Panc1 (cell line): ENCODE measurements around the gene TRNP1.

Experiments
- POLR2AphosphoS5 ChIP-seq: IDR thresholded peaks from 2 replicates; pipeline ENCODE4 v1.6.1; 2012; ENCODE audit warnings: mild to moderate bottlenecking, low read depth, low read length, moderate library complexity
- SIN3A ChIP-seq: IDR thresholded peaks from 2 replicates; pipeline ENCODE4 v1.6.1; 2012; ENCODE audit warnings: low read depth, mild to moderate bottlenecking, low read length, moderate library complexity, borderline replicate concordance; ENCODE audit not compliant: insufficient read depth
- TCF7L2 ChIP-seq: IDR thresholded peaks from 2 replicates; pipeline ENCODE4 v1.6.1; 2011; ENCODE audit warnings: mild to moderate bottlenecking, low read depth, low read length, inconsistent platforms
- TF ChIP-seq, protein P1 (sequence below): fragments of 450-650 bp; IDR thresholded peaks from 2 replicates; pipeline ENCODE4 v1.5.1; 2017; ENCODE audit warnings: mild to moderate bottlenecking
- TF ChIP-seq, protein P2 (sequence below), 2 experiments: IDR thresholded peaks; 2 replicates each; pipeline ENCODE4 v1.6.1; 2011 to 2012; ENCODE audit warnings: low read depth in 2 of 2, control low read depth in 1 of 2, low read length in 1 of 2, mild to moderate bottlenecking in 1 of 2, moderate library complexity in 1 of 2; ENCODE audit not compliant: insufficient read depth in 1 of 2

DNA sequence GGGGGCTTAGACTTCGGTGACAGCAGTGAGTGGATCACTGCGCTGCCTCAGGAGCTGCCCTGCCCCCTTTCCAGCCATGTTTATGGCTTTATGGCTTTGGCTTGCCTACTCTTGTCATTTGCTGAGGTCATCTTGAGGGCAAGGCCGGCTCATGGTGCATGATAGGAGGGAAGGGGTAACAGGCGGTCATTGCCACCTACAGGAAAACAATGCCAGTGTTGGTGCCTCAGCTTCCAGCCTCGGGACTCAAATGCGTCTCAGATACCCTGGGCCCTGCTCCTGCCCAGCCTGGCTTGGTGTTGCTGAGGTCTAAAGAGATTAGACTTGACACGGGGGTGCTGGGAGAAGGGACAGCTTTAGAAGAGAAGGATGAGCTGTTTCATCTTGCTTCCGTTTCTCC lies 47.8 kb upstream of the TRNP1 start:
- TF ChIP-seq, protein P1, sequence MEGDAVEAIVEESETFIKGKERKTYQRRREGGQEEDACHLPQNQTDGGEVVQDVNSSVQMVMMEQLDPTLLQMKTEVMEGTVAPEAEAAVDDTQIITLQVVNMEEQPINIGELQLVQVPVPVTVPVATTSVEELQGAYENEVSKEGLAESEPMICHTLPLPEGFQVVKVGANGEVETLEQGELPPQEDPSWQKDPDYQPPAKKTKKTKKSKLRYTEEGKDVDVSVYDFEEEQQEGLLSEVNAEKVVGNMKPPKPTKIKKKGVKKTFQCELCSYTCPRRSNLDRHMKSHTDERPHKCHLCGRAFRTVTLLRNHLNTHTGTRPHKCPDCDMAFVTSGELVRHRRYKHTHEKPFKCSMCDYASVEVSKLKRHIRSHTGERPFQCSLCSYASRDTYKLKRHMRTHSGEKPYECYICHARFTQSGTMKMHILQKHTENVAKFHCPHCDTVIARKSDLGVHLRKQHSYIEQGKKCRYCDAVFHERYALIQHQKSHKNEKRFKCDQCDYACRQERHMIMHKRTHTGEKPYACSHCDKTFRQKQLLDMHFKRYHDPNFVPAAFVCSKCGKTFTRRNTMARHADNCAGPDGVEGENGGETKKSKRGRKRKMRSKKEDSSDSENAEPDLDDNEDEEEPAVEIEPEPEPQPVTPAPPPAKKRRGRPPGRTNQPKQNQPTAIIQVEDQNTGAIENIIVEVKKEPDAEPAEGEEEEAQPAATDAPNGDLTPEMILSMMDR, result no peak
- TF ChIP-seq POLR2AphosphoS5 (no peak), SIN3A (no peak), TCF7L2 (no peak)
- TF ChIP-seq, protein P2, sequence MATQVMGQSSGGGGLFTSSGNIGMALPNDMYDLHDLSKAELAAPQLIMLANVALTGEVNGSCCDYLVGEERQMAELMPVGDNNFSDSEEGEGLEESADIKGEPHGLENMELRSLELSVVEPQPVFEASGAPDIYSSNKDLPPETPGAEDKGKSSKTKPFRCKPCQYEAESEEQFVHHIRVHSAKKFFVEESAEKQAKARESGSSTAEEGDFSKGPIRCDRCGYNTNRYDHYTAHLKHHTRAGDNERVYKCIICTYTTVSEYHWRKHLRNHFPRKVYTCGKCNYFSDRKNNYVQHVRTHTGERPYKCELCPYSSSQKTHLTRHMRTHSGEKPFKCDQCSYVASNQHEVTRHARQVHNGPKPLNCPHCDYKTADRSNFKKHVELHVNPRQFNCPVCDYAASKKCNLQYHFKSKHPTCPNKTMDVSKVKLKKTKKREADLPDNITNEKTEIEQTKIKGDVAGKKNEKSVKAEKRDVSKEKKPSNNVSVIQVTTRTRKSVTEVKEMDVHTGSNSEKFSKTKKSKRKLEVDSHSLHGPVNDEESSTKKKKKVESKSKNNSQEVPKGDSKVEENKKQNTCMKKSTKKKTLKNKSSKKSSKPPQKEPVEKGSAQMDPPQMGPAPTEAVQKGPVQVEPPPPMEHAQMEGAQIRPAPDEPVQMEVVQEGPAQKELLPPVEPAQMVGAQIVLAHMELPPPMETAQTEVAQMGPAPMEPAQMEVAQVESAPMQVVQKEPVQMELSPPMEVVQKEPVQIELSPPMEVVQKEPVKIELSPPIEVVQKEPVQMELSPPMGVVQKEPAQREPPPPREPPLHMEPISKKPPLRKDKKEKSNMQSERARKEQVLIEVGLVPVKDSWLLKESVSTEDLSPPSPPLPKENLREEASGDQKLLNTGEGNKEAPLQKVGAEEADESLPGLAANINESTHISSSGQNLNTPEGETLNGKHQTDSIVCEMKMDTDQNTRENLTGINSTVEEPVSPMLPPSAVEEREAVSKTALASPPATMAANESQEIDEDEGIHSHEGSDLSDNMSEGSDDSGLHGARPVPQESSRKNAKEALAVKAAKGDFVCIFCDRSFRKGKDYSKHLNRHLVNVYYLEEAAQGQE (IDR thresholded peaks at IDR 0.05; ENCODE audit: insufficient read depth in 1 of 2, low read depth in 2 of 2, low read length in 1 of 2), result no peak
